HepG2 (cell line): Measurements from ENCODE around the gene KRI1. TPM values are rescaled to one million over a fixed set of nuclear protein-coding genes. Genes with fewer than 3 reads are reported as not detected.

Experiments used
- ATAC-seq: fragments of 200-7000 bp; cut with Tn5 transposase; 3 replicates; pipeline ENCODE4 v1.9.1; 2020; ENCODE audit warnings: mild to moderate bottlenecking, moderate library complexity
- BruUV-seq: library from RNA; stranded (reverse); fragments of 400-500 nt; replicated peaks from 2 replicates; lab custom pipeline; 2021; lab: Mats Ljungman, UMichigan
- CTCF ChIA-PET: fragments of 300-600 bp; formaldehyde crosslinking; extraction: SDS; loops from one replicate; lab custom pipeline; 2021; ENCODE audit warnings: low total read pairs, inconsistent platforms, low intra/inter-chr PET ratio; lab: Yijun Ruan, JAX
- POLR2A ChIA-PET: fragments of 350-600 bp; sonication (Branson Sonifier 250); formaldehyde crosslinking; loops from one replicate; lab custom pipeline; 2020; ENCODE audit warnings: antibody characterized with exemption, inconsistent platforms; lab: Yijun Ruan, JAX
- DNase-seq: peaks from one replicate; pipeline ENCODE4 v3.0.0-alpha.2; 2015; ENCODE audit warnings: low spot score
- FAIRE-seq: peaks from 3 replicates; lab custom pipeline; 2011; peaks lifted over from hg19 to GRCh38; lab: Jason Lieb, UNC
- H2AFZ ChIP-seq: one replicate; pipeline ENCODE4 v1.6.1; 2011; ENCODE audit warnings: low read length, inconsistent platforms
- H3K27ac ChIP-seq: fragments of 300-600 bp; 3 replicates; pipeline ENCODE4 v1.8.0; 2011; ENCODE audit warnings: mixed run types, mild to moderate bottlenecking, mixed read lengths, low read length, inconsistent platforms; ENCODE audit not compliant: insufficient read depth; ENCODE audit errors: extremely low read length
- H3K27me3 ChIP-seq, 2 experiments: fragments of 200-600 bp in 1 of 2; 2 replicates in 1 of 2; 3 replicates in 1 of 2; pipeline versions ENCODE4 v1.6.0 to v1.8.0; 2011; ENCODE audit warnings: low read length in 2 of 2, mild to moderate bottlenecking in 2 of 2, moderate library complexity in 2 of 2, inconsistent platforms in 1 of 2; ENCODE audit not compliant: insufficient read depth in 2 of 2, control insufficient read depth in 1 of 2
- H3K36me3 ChIP-seq, 2 experiments: fragments of 200-600 bp in 1 of 2; replicated peaks in 1 of 2; 2 replicates in 1 of 2; 3 replicates in 1 of 2; pipeline versions ENCODE4 v1.5.1 to v1.8.0; 2011; ENCODE audit warnings: low read length in 2 of 2, inconsistent platforms in 1 of 2; ENCODE audit not compliant: insufficient read depth in 2 of 2, control insufficient read depth in 1 of 2
- H3K4me1 ChIP-seq: 2 replicates; pipeline ENCODE4 v1.5.1; 2012; ENCODE audit warnings: low read length, inconsistent platforms; ENCODE audit not compliant: insufficient read depth
- H3K4me2 ChIP-seq: 2 replicates; pipeline ENCODE4 v1.6.0; 2011; ENCODE audit warnings: low read depth, low read length, inconsistent platforms
- H3K4me3 ChIP-seq, 3 experiments: fragments of 200-600 bp in 1 of 3; sonication (generic), shearing (Covaris generic) in 1 of 3; replicated peaks in 1 of 3; 2 replicates each; pipeline ENCODE4 v1.5.1; 2011 to 2016; ENCODE audit warnings: low read length in 3 of 3, inconsistent platforms in 2 of 3, low read depth in 2 of 3, mild to moderate bottlenecking in 2 of 3, control low read depth in 1 of 3, mixed read lengths in 1 of 3; ENCODE audit not compliant: insufficient read depth in 1 of 3
- H3K79me2 ChIP-seq: one replicate; pipeline ENCODE4 v1.6.1; 2011; ENCODE audit warnings: low read length, inconsistent platforms; ENCODE audit not compliant: insufficient read depth
- H3K9ac ChIP-seq: 2 replicates; pipeline ENCODE4 v1.6.0; 2011; ENCODE audit warnings: mild to moderate bottlenecking, low read depth, low read length, inconsistent platforms; ENCODE audit not compliant: insufficient read depth
- H3K9me3 ChIP-seq: 2 replicates; pipeline ENCODE4 v1.5.1; 2012; ENCODE audit warnings: mild to moderate bottlenecking, low read length
- H4K20me1 ChIP-seq: 2 replicates; pipeline ENCODE4 v1.6.0; 2011; ENCODE audit warnings: inconsistent platforms, mild to moderate bottlenecking, low read length, moderate library complexity; ENCODE audit not compliant: insufficient read depth
- CHD4 ChIP-seq: fragments of 200-600 bp; sonication (generic); IDR thresholded peaks from 2 replicates; pipeline ENCODE4 v1.7.0; 2017; ENCODE audit warnings: mild to moderate bottlenecking, low read length, borderline replicate concordance
- FLYWCH1 ChIP-seq: sonication (generic); formaldehyde crosslinking; IDR thresholded peaks from 2 replicates; pipeline ENCODE4 v1.8.1; 2023; ENCODE audit warnings: mild to moderate bottlenecking, missing genetic modification reagents
- KDM3A ChIP-seq: IDR thresholded peaks from 2 replicates; pipeline ENCODE4 v1.6.1; 2018; ENCODE audit warnings: low read depth, missing compliant biosample characterization
- NBN ChIP-seq: fragments of 450-650 bp; conservative IDR thresholded peaks from 2 replicates; pipeline ENCODE4 v1.6.1; 2017
- PHB2 ChIP-seq: fragments of 450-650 bp; IDR thresholded peaks from 2 replicates; pipeline ENCODE4 v1.6.1; 2018; ENCODE audit not compliant: partially characterized antibody
- SAP130 ChIP-seq: IDR thresholded peaks from 2 replicates; pipeline ENCODE4 v1.6.1; 2016; ENCODE audit warnings: low read depth
- STAG1 ChIP-seq: sonication (generic); formaldehyde crosslinking; IDR thresholded peaks from 2 replicates; pipeline ENCODE4 v1.4.0; 2020; ENCODE audit warnings: missing genetic modification reagents
- YEATS4 ChIP-seq: sonication (generic); formaldehyde crosslinking; IDR thresholded peaks from 2 replicates; pipeline ENCODE4 v1.4.0; 2020; ENCODE audit warnings: missing genetic modification reagents, borderline replicate concordance
- ZFP41 ChIP-seq: sonication (generic); formaldehyde crosslinking; IDR thresholded peaks from 2 replicates; pipeline ENCODE4 v1.4.0; 2020; ENCODE audit warnings: mild to moderate bottlenecking, missing genetic modification reagents, borderline replicate concordance
- ZNF354B ChIP-seq: sonication (generic); formaldehyde crosslinking; IDR thresholded peaks from 2 replicates; pipeline ENCODE4 v1.8.0; 2022; ENCODE audit warnings: mild to moderate bottlenecking, missing genetic modification reagents
- ZNF546 ChIP-seq: sonication (generic); formaldehyde crosslinking; conservative IDR thresholded peaks from 2 replicates; pipeline ENCODE4 v1.8.1; 2023; ENCODE audit warnings: mild to moderate bottlenecking, missing genetic modification reagents
- ZNF569 ChIP-seq: sonication (generic); formaldehyde crosslinking; IDR thresholded peaks from 2 replicates; pipeline ENCODE4 v1.5.0; 2020; ENCODE audit warnings: mild to moderate bottlenecking, missing genetic modification reagents, moderate library complexity, borderline replicate concordance
- ZSCAN29 ChIP-seq: sonication (generic); formaldehyde crosslinking; conservative IDR thresholded peaks from 2 replicates; pipeline ENCODE4 v1.4.0; 2020; ENCODE audit warnings: mild to moderate bottlenecking, missing genetic modification reagents
- WGBS: methylation state at CpG from one replicate; pipeline ENCODE4 v1.1.6; 2017; ENCODE audit warnings: low lambda C conversion rate; 5-methylcytosine and 5-hydroxymethylcytosine counted together
- in situ Hi-C: cut with HindIII; loops from 2 replicates; pipeline ENCODE4 v1.10.0; 2017; ENCODE audit warnings: low pct_unique_long_range_greater_than_20kb; ENCODE audit not compliant: extremely low pct_ligation_motif_present
- intact Hi-C: fragments of 100-400 bp; cut with micrococcal nuclease; formaldehyde crosslinking; loops from one replicate; pipeline ENCODE4 v1.10.0; 2022; ENCODE audit not compliant: unreplicated experiment
- polyA plus RNA-seq, 8 experiments: library from polyadenylated mRNA; depleted of rRNA in 3 of 8; stranded (reverse) in 7 of 8; unstranded in 1 of 8; fragments of >200 nt; fragmentation: Illumina TruSeq in 4 of 8; extraction: Trizol in 4 of 8; gene quantifications; 2 replicates each; pipeline versions ENCODE4 v1.2.1 to v1.2.3, GENCODE V29; 2011 to 2016; ENCODE audit warnings: low read depth in 4 of 8, missing spikeins in 1 of 8, mixed read lengths in 1 of 8; ENCODE audit not compliant: insufficient read depth in 1 of 8
- total RNA-seq, 5 experiments: library from RNA; depleted of rRNA; stranded (reverse); fragments of >200 nt; fragmentation: Illumina TruSeq; extraction: Trizol; gene quantifications; 2 replicates each; pipeline ENCODE4 v1.2.3, GENCODE V29; 2016; ENCODE audit warnings: low read depth in 1 of 5
- TF ChIP-seq, protein P1 (sequence below): IDR thresholded peaks from 2 replicates; pipeline ENCODE4 v1.4.0; 2020; ENCODE audit warnings: mild to moderate bottlenecking, missing genetic modification reagents
- TF ChIP-seq, protein P2 (sequence below): sonication (generic); formaldehyde crosslinking; IDR thresholded peaks from 2 replicates; pipeline ENCODE4 v1.4.0; 2020; ENCODE audit warnings: missing genetic modification reagents
- TF ChIP-seq, protein P3 (sequence below): sonication (generic); formaldehyde crosslinking; IDR thresholded peaks from 2 replicates; pipeline ENCODE4 v1.8.1; 2022; ENCODE audit warnings: mild to moderate bottlenecking, missing genetic modification reagents
- TF ChIP-seq, protein P4 (sequence below): sonication (generic); formaldehyde crosslinking; IDR thresholded peaks from 2 replicates; pipeline ENCODE4 v1.5.1; 2020; ENCODE audit warnings: missing genetic modification reagents, mild to moderate bottlenecking, borderline replicate concordance

The KRI1 gene
- total and polyA plus RNA-seq, 2 of the 13 experiments (the other 11 are each of a cell fraction or from before 2014, with no cell fraction given): 9.1 to 11.7 TPM

DNA sequence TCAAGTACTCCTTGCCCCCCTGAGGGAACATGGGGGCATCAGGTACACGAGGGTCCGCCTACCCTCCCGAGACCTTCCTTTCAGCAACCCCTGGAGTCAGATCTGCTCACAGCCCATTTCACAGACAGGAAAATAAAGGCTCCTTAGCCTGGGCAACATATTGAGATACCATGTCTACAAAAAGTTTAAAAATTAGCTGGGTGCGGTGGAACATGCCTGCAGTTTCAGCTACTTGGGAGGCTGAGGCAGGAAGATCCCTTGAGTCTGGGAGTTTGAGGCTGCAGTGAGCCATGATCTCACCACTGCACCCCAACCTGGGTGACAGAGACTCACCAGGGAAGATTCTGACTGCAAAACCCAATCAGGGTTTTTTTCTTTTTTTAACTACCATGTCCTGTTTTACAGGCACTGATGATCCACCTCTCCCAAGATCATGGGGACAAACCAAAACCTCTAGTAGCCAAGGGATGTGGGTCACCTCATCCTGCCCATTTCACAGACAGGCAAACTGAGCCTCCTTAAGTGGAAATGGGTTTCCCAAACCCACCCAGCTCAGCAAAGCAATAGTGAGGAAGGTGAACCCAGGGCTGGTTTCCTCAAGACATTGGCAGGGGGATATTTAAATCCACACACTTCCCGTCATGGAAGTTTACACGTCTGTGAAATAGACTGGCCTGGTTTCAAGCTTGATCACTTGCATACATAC is 9.4 kb upstream of the KRI1 start:
- Histone ChIP-seq H3K79me2 (peaks cover 9% of the 10 kb centered on the region), H3K27ac (no peak overlapping the region), H4K20me1 (no peaks in the 10 kb centered on the region), H3K36me3 (no peaks in the 10 kb centered on the region), H3K9me3 (no peaks in the 10 kb centered on the region), H3K4me3 (no peak overlapping the region; a peak in 1 of 6 replicates), H3K4me2 (peak overlapping the region; percentile 32; the same call in 1 of the 2 replicates), H2AFZ (no peak overlapping the region), H3K4me1 (peaks cover 44% of the 10 kb centered on the region), H3K27me3 (no peaks in the 10 kb centered on the region), H3K9ac (no peak overlapping the region)
- intact Hi-C loops (no loop called here), in situ Hi-C loops (no loop called here)
- no TSS peak for BruUV-seq
- no peak for DNase-seq
- CTCF ChIA-PET: no interaction called here
- no peak for ATAC-seq
- 97% methylated on average over 6 of the region's 6 CpGs for WGBS
- POLR2A ChIA-PET: no interaction called here
- no peak for FAIRE-seq
- TF ChIP-seq, protein P1, sequence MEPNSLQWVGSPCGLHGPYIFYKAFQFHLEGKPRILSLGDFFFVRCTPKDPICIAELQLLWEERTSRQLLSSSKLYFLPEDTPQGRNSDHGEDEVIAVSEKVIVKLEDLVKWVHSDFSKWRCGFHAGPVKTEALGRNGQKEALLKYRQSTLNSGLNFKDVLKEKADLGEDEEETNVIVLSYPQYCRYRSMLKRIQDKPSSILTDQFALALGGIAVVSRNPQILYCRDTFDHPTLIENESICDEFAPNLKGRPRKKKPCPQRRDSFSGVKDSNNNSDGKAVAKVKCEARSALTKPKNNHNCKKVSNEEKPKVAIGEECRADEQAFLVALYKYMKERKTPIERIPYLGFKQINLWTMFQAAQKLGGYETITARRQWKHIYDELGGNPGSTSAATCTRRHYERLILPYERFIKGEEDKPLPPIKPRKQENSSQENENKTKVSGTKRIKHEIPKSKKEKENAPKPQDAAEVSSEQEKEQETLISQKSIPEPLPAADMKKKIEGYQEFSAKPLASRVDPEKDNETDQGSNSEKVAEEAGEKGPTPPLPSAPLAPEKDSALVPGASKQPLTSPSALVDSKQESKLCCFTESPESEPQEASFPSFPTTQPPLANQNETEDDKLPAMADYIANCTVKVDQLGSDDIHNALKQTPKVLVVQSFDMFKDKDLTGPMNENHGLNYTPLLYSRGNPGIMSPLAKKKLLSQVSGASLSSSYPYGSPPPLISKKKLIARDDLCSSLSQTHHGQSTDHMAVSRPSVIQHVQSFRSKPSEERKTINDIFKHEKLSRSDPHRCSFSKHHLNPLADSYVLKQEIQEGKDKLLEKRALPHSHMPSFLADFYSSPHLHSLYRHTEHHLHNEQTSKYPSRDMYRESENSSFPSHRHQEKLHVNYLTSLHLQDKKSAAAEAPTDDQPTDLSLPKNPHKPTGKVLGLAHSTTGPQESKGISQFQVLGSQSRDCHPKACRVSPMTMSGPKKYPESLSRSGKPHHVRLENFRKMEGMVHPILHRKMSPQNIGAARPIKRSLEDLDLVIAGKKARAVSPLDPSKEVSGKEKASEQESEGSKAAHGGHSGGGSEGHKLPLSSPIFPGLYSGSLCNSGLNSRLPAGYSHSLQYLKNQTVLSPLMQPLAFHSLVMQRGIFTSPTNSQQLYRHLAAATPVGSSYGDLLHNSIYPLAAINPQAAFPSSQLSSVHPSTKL (CRISPR knock-in tag): no peak
- TF ChIP-seq KDM3A (CRISPR knock-in tag): no peak
- TF ChIP-seq STAG1 (CRISPR knock-in tag): no peak
- no peak for TF ChIP-seq ZSCAN29
- TF ChIP-seq, protein P2, sequence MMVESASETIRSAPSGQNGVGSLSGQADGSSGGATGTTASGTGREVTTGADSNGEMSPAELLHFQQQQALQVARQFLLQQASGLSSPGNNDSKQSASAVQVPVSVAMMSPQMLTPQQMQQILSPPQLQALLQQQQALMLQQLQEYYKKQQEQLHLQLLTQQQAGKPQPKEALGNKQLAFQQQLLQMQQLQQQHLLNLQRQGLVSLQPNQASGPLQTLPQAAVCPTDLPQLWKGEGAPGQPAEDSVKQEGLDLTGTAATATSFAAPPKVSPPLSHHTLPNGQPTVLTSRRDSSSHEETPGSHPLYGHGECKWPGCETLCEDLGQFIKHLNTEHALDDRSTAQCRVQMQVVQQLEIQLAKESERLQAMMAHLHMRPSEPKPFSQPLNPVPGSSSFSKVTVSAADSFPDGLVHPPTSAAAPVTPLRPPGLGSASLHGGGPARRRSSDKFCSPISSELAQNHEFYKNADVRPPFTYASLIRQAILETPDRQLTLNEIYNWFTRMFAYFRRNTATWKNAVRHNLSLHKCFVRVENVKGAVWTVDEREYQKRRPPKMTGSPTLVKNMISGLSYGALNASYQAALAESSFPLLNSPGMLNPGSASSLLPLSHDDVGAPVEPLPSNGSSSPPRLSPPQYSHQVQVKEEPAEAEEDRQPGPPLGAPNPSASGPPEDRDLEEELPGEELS (CRISPR knock-in tag): no peak
- TF ChIP-seq PHB2: no peak
- no peak for TF ChIP-seq ZFP41 (CRISPR knock-in tag)
- no peak for TF ChIP-seq ZNF354B
- no peak for TF ChIP-seq FLYWCH1 (CRISPR knock-in tag)
- no peak for TF ChIP-seq ZNF569 (CRISPR knock-in tag)
- TF ChIP-seq NBN: no peak
- TF ChIP-seq, protein P3, sequence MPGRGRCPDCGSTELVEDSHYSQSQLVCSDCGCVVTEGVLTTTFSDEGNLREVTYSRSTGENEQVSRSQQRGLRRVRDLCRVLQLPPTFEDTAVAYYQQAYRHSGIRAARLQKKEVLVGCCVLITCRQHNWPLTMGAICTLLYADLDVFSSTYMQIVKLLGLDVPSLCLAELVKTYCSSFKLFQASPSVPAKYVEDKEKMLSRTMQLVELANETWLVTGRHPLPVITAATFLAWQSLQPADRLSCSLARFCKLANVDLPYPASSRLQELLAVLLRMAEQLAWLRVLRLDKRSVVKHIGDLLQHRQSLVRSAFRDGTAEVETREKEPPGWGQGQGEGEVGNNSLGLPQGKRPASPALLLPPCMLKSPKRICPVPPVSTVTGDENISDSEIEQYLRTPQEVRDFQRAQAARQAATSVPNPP: no peak
- TF ChIP-seq CHD4: peak; percentile 75; the same call in 1 of the 2 replicates
- TF ChIP-seq, protein P4, sequence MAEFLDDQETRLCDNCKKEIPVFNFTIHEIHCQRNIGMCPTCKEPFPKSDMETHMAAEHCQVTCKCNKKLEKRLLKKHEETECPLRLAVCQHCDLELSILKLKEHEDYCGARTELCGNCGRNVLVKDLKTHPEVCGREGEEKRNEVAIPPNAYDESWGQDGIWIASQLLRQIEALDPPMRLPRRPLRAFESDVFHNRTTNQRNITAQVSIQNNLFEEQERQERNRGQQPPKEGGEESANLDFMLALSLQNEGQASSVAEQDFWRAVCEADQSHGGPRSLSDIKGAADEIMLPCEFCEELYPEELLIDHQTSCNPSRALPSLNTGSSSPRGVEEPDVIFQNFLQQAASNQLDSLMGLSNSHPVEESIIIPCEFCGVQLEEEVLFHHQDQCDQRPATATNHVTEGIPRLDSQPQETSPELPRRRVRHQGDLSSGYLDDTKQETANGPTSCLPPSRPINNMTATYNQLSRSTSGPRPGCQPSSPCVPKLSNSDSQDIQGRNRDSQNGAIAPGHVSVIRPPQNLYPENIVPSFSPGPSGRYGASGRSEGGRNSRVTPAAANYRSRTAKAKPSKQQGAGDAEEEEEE (CRISPR knock-in tag): no peak
- TF ChIP-seq ZNF546 (CRISPR knock-in tag): no peak
- no peak for TF ChIP-seq YEATS4
- TF ChIP-seq SAP130: no peak
